ENCODE measurements around the gene CDK19. TPM values are rescaled to one million over a fixed set of nuclear protein-coding genes. Genes with fewer than 3 reads are reported as not detected.
"Not testable (repeated sequence)": the region's sequence is repeated elsewhere in the genome, so short reads cannot be mapped to it uniquely, and the experiment has no call there.

CDK19 gene
- total and polyA plus RNA-seq, 2 donors (not counting 1 experiment from before 2014, with no cell fraction given) = 11.2 to 11.3 TPM

- Histone ChIP-seq H3K79me2 (ENCODE audit: control insufficient read depth, insufficient read depth, low read length) (no peaks in the 10 kb centered on the region), H3K27me3 (ENCODE audit: control insufficient read depth, insufficient read depth, low read length) (no peaks in the 10 kb centered on the region), H3K9me3 (ENCODE audit: control insufficient read depth, insufficient read depth, low read depth, low read length) (no peaks in the 10 kb centered on the region), H3K4me1 (ENCODE audit: control insufficient read depth, extremely low read depth, insufficient read depth, low read length) (no peaks in the 10 kb centered on the region), H3K9ac (ENCODE audit: insufficient read depth, low read length) (no peak overlapping the region), H2AFZ (ENCODE audit: low read length) (no peak overlapping the region), H4K20me1 (ENCODE audit: control insufficient read depth, extremely low read depth, insufficient read depth, low read length) (no peaks in the 10 kb centered on the region), H3K4me3 (replicated peaks in 1 of 4; ENCODE audit: control extremely low read depth in 1 of 4, insufficient read depth in 1 of 4, low read depth in 3 of 4, low read length in 4 of 4) (no peak overlapping the region), H3K4me2 (ENCODE audit: extremely low read depth, insufficient read depth, low read length) (no peak overlapping the region), H3K27ac (ENCODE audit: insufficient read depth, low read length) (no peak overlapping the region), H3K36me3 (ENCODE audit: control insufficient read depth, insufficient read depth, low read length) (no peaks in the 10 kb centered on the region)
- no peak for DNase-seq (ENCODE audit: low read depth in 2 of 2)
- TF ChIP-seq EZH2 (IDR thresholded peaks at IDR 0.05; ENCODE audit: low read length, missing control alignments) = no peak
- no peak for TF ChIP-seq CTCF (conservative IDR thresholded peaks at IDR 0.05 in 1 of 2, IDR thresholded peaks at IDR 0.05 in 1 of 2; ENCODE audit: low read depth in 1 of 2, low read length in 2 of 2)
These were observed 227.9 kb downstream of the CDK19 start for GRCh38 chr6:110587328-110587727.

GRCh38 chr6:110581679-110582078 is 233.6 kb downstream of the CDK19 start:
- H3K4me1 ChIP-seq (ENCODE audit: control insufficient read depth, extremely low read depth, insufficient read depth, low read length) = no peaks in the 10 kb centered on the region
- no peak for TF ChIP-seq EZH2 (IDR thresholded peaks at IDR 0.05; ENCODE audit: low read length, missing control alignments)
- no peak for TF ChIP-seq CTCF (conservative IDR thresholded peaks at IDR 0.05 in 1 of 2, IDR thresholded peaks at IDR 0.05 in 1 of 2; ENCODE audit: low read depth in 1 of 2, low read length in 2 of 2)
- no peak for DNase-seq (ENCODE audit: low read depth in 2 of 2)
- H4K20me1 ChIP-seq (ENCODE audit: control insufficient read depth, extremely low read depth, insufficient read depth, low read length) = no peaks in the 10 kb centered on the region
- no peak overlapping the region for H3K4me2 ChIP-seq (ENCODE audit: extremely low read depth, insufficient read depth, low read length)
- H3K9ac ChIP-seq (ENCODE audit: insufficient read depth, low read length) = no peak overlapping the region
- H3K36me3 ChIP-seq (ENCODE audit: control insufficient read depth, insufficient read depth, low read length) = no peaks in the 10 kb centered on the region
- H3K79me2 ChIP-seq (ENCODE audit: control insufficient read depth, insufficient read depth, low read length) = no peaks in the 10 kb centered on the region
- no peaks in the 10 kb centered on the region for H3K27me3 ChIP-seq (ENCODE audit: control insufficient read depth, insufficient read depth, low read length)
- H3K9me3 ChIP-seq (ENCODE audit: control insufficient read depth, insufficient read depth, low read depth, low read length) = no peaks in the 10 kb centered on the region
- no peak overlapping the region for H2AFZ ChIP-seq (ENCODE audit: low read length)
- no peak overlapping the region for H3K27ac ChIP-seq (ENCODE audit: insufficient read depth, low read length)
- no peak overlapping the region for H3K4me3 ChIP-seq (replicated peaks in 1 of 4; ENCODE audit: control extremely low read depth in 1 of 4, insufficient read depth in 1 of 4, low read depth in 3 of 4, low read length in 4 of 4)

- H3K9me3 ChIP-seq (ENCODE audit: control insufficient read depth, insufficient read depth, low read depth, low read length); H2AFZ ChIP-seq (ENCODE audit: low read length); H3K27me3 ChIP-seq (ENCODE audit: control insufficient read depth, insufficient read depth, low read length); H4K20me1 ChIP-seq (ENCODE audit: control insufficient read depth, extremely low read depth, insufficient read depth, low read length); H3K4me3 ChIP-seq (replicated peaks in 1 of 4; ENCODE audit: control extremely low read depth in 1 of 4, insufficient read depth in 1 of 4, low read depth in 3 of 4, low read length in 4 of 4); H3K4me1 ChIP-seq (ENCODE audit: control insufficient read depth, extremely low read depth, insufficient read depth, low read length); DNase-seq (ENCODE audit: low read depth in 2 of 2); H3K36me3 ChIP-seq (ENCODE audit: control insufficient read depth, insufficient read depth, low read length); H3K27ac ChIP-seq (ENCODE audit: insufficient read depth, low read length); H3K79me2 ChIP-seq (ENCODE audit: control insufficient read depth, insufficient read depth, low read length); H3K9ac ChIP-seq (ENCODE audit: insufficient read depth, low read length); H3K4me2 ChIP-seq (ENCODE audit: extremely low read depth, insufficient read depth, low read length): not testable (repeated sequence)
These were observed 237.6 kb downstream of the CDK19 start for GRCh38 chr6:110577596-110578167.
